GM18517 (cell line): ENCODE measurements around the gene SLC35A2.
"Not testable (repeated sequence)": the region's sequence is repeated elsewhere in the genome, so short reads cannot be mapped to it uniquely, and the experiment has no call there.

Source experiments
- ATAC-seq: cut with Tn5 transposase; IDR thresholded peaks from one replicate; pipeline ENCODE4 v1.9.1; 2021; ENCODE audit warnings: mild to moderate bottlenecking, moderate library complexity; ENCODE audit not compliant: unreplicated experiment

The SLC35A2 gene

DNA sequence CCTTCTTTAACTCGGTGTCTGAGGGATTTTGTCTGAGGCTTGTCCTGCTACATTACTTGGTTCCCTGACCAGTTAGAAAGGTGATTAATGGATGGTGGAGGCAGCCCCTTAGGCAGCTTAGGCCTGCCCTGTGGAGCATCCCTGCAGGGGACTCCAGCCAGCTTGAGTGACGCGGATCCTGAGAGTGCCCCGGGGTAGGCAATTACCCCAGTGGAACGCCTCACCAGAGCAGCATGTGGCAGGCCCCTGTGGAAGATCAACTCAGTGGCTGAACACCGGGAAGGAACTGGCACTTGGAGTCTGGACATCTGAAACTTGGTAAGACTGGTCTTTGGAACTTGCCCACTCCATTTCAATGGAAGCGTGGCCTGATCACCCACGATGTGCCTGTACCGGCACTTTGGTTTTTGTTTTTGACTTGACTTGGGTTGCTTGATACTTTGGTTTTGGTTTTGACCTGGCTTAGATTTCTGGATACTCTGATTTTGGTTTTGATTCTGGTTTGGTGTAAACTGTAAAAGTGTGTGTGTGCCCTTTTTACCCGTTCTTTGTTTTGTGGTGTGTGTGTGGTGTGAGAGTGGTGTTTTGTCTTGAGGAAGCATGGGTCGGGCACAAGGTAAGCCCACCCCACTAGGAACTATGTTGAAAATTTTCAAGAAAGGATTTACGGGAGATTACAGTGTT is 57.2 kb downstream of the SLC35A2 start:
- ATAC-seq: not testable (repeated sequence)

DNA sequence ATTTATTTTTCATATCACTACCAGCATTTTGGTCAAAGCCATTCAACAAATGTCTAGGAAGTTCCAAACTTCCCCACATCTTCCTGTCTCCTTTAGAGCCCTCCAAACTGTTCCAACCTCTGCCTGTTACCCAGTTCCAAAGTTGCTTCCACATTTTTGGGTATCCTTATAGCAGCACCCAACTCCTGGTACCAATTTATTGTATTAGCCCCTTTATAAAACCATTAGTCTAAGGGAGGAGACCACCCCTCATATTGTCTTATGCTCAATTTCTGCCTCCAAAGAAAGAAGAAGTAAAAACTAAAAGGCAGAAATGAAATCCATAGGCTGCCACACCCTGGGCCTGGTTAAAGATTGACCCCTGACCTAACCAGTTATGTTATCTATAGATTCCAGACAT is 58.0 kb downstream of the SLC35A2 start:
- ATAC-seq: not testable (repeated sequence)
